Trophoblast cell (in vitro differentiated cells and primary cell): ENCODE measurements around the gene KSR1.
"Not testable (repeated sequence)": the region's sequence is repeated elsewhere in the genome, so short reads cannot be mapped to it uniquely, and the experiment has no call there.

Source experiments
- DNase-seq, 2 donors: peaks; one replicate each; pipeline ENCODE4 v3.0.0-alpha.2; 2016
- H2AFZ ChIP-seq: 2 replicates; pipeline ENCODE4 v1.6.1; 2013; ENCODE audit warnings: low read length, moderate library complexity, mild to moderate bottlenecking; ENCODE audit not compliant: insufficient read depth, poor library complexity
- H2AK5ac ChIP-seq: 2 replicates; pipeline ENCODE4 v1.6.1; 2013; ENCODE audit warnings: mild to moderate bottlenecking, low read length
- H2BK120ac ChIP-seq: 2 replicates; pipeline ENCODE4 v1.6.1; 2013; ENCODE audit warnings: low read length, mild to moderate bottlenecking, moderate library complexity; ENCODE audit not compliant: insufficient read depth, poor library complexity
- H2BK12ac ChIP-seq: 2 replicates; pipeline ENCODE4 v1.6.1; 2013; ENCODE audit warnings: mild to moderate bottlenecking, low read length, moderate library complexity
- H2BK5ac ChIP-seq: 2 replicates; pipeline ENCODE4 v1.6.1; 2013; ENCODE audit warnings: low read length, low read depth, moderate library complexity, mild to moderate bottlenecking; ENCODE audit not compliant: poor library complexity
- H3K14ac ChIP-seq: 2 replicates; pipeline ENCODE4 v1.6.1; 2013; ENCODE audit warnings: mild to moderate bottlenecking, low read length
- H3K18ac ChIP-seq: 2 replicates; pipeline ENCODE4 v1.6.1; 2013; ENCODE audit warnings: mild to moderate bottlenecking, low read length
- H3K23ac ChIP-seq: 2 replicates; pipeline ENCODE4 v1.6.1; 2013; ENCODE audit warnings: low read length
- H3K27ac ChIP-seq: 2 replicates; pipeline ENCODE4 v1.5.1; 2013; ENCODE audit warnings: low read depth, mild to moderate bottlenecking, inconsistent platforms, low read length, moderate library complexity
- H3K27me3 ChIP-seq: 2 replicates; pipeline ENCODE4 v1.6.1; 2013; ENCODE audit warnings: inconsistent platforms, mild to moderate bottlenecking, low read length, moderate library complexity; ENCODE audit not compliant: insufficient read depth
- H3K36me3 ChIP-seq, 2 experiments: 1 replicate in 1 of 2; 2 replicates in 1 of 2; pipeline ENCODE4 v1.6.1; 2013; ENCODE audit warnings: low read length in 2 of 2, mild to moderate bottlenecking in 2 of 2, moderate library complexity in 1 of 2; ENCODE audit not compliant: insufficient read depth in 2 of 2, control insufficient read depth in 1 of 2
- H3K4ac ChIP-seq: 2 replicates; pipeline ENCODE4 v1.6.1; 2013; ENCODE audit warnings: low read depth, mild to moderate bottlenecking, low read length, moderate library complexity
- H3K4me1 ChIP-seq, 2 experiments: 1 replicate in 1 of 2; 2 replicates in 1 of 2; pipeline ENCODE4 v1.6.1; 2013; ENCODE audit warnings: low read length in 2 of 2, mild to moderate bottlenecking in 2 of 2, moderate library complexity in 1 of 2; ENCODE audit not compliant: insufficient read depth in 2 of 2, control insufficient read depth in 1 of 2
- H3K4me2 ChIP-seq: 2 replicates; pipeline ENCODE4 v1.6.1; 2013; ENCODE audit warnings: inconsistent platforms, mild to moderate bottlenecking, low read length, moderate library complexity
- H3K4me3 ChIP-seq: 2 replicates; pipeline ENCODE4 v1.5.1; 2013; ENCODE audit warnings: mild to moderate bottlenecking, low read depth, low read length, inconsistent platforms
- H3K79me1 ChIP-seq: one replicate; pipeline ENCODE4 v1.6.1; 2013; ENCODE audit warnings: low read length
- H3K79me2 ChIP-seq: 2 replicates; pipeline ENCODE4 v1.6.1; 2013; ENCODE audit warnings: low read length, mild to moderate bottlenecking; ENCODE audit not compliant: control insufficient read depth, insufficient read depth, poor library complexity
- H3K9ac ChIP-seq: 2 replicates; pipeline ENCODE4 v1.6.1; 2013; ENCODE audit warnings: mild to moderate bottlenecking, low read length
- H3K9me3 ChIP-seq: 2 replicates; pipeline ENCODE4 v1.6.1; 2013; ENCODE audit warnings: low read depth, mild to moderate bottlenecking, control low read depth, inconsistent platforms, low read length; ENCODE audit not compliant: insufficient read depth
- H4K12ac ChIP-seq: 2 replicates; pipeline ENCODE4 v1.6.1; 2013; ENCODE audit warnings: low read depth, mild to moderate bottlenecking, low read length, moderate library complexity
- H4K8ac ChIP-seq: 2 replicates; pipeline ENCODE4 v1.6.1; 2013; ENCODE audit warnings: low read depth, mild to moderate bottlenecking, low read length, moderate library complexity
- H4K91ac ChIP-seq: one replicate; pipeline ENCODE4 v1.6.1; 2013; ENCODE audit warnings: low read depth, mild to moderate bottlenecking, low read length, moderate library complexity
- WGBS: extraction: QIAGEN DNeasy Blood & Tissue Kit; methylation state at CpG from one replicate; pipeline ENCODE4 v1.1.7; 2013; ENCODE audit warnings: missing lambda C conversion rate; ENCODE audit not compliant: insufficient read length, insufficient coverage; ENCODE audit errors: extremely low coverage; 5-methylcytosine and 5-hydroxymethylcytosine counted together

Gene KSR1

DNA sequence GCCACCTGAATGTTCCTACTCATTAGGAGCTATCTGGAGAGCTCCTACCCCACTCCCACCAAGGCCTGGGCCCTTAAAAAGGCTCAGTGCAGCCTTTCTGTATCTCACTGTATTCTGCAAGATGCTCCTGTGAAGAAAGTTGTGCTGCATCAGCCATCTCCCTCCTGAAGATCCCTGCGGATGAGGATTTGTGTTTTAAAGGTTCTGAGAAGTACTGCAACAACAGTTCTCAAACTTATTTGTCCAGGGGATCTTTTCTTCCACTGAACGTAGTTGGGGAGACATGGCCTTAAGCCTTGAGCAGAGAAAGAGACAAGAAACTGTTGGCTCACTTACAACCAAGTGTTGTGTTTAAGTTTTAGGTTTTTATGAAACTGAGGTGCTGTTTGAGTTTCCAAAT, 9.6 kb downstream of the KSR1 start:
- H3K4me2 ChIP-seq, H2AFZ ChIP-seq, H3K23ac ChIP-seq, H2BK5ac ChIP-seq, H2BK120ac ChIP-seq, H3K9ac ChIP-seq, H3K9me3 ChIP-seq, H3K79me2 ChIP-seq, H3K27me3 ChIP-seq, H4K91ac ChIP-seq, H3K18ac ChIP-seq, H3K4me3 ChIP-seq, DNase-seq, H4K8ac ChIP-seq, H3K14ac ChIP-seq, H3K36me3 ChIP-seq, H3K27ac ChIP-seq, H3K79me1 ChIP-seq, H4K12ac ChIP-seq, H3K4ac ChIP-seq, H2BK12ac ChIP-seq, H2AK5ac ChIP-seq: not testable (repeated sequence)
- peaks cover 20 to 29% of the 10 kb centered on the region in 2 experiments for H3K4me1 ChIP-seq
- no CpG with 5 or more reads among the region's 2 CpGs for WGBS

DNA sequence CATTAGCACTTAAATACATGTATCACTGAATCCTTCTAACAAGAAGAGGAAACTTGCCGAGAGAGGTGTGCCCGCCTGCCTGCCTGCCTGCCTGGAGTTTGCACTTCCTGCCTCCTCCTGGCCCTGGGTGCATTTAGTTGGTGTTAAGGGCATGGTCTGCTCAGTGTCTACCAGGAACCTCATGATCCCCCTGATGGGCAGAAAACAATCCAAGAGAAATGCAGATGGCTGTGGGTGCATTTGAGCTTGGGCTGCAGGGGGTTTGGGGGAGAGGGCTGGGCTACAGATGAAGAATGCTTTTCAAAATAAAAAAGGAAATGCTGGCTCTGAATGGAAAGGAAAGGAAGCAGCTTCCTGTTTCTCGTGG, 10.1 kb downstream of the KSR1 start:
- no peak overlapping the region for H2AFZ ChIP-seq
- no peak overlapping the region for H2AK5ac ChIP-seq
- no peak for DNase-seq
- peaks cover 6% of the 10 kb centered on the region for H3K79me2 ChIP-seq
- no peaks in the 10 kb centered on the region for H3K79me1 ChIP-seq
- no peak overlapping the region for H2BK12ac ChIP-seq
- H3K9ac ChIP-seq: no peak overlapping the region
- no peak overlapping the region for H4K8ac ChIP-seq
- WGBS: no CpG with 5 or more reads among the region's 3 CpGs
- H3K36me3 ChIP-seq: no peaks in the 10 kb centered on the region
- no peak overlapping the region for H4K12ac ChIP-seq
- no peak overlapping the region for H3K23ac ChIP-seq
- no peak overlapping the region for H3K27ac ChIP-seq
- no peak overlapping the region for H3K4me2 ChIP-seq
- H3K4me1 ChIP-seq: peaks cover 20 to 29% of the 10 kb centered on the region in 2 experiments
- no peaks in the 10 kb centered on the region for H3K9me3 ChIP-seq
- no peak overlapping the region for H3K18ac ChIP-seq
- no peaks in the 10 kb centered on the region for H3K27me3 ChIP-seq
- H2BK120ac ChIP-seq: no peak overlapping the region
- H3K4ac ChIP-seq: no peak overlapping the region
- no peak overlapping the region for H3K4me3 ChIP-seq
- H4K91ac ChIP-seq: no peak overlapping the region
- no peak overlapping the region for H2BK5ac ChIP-seq
- no peak overlapping the region for H3K14ac ChIP-seq

DNA sequence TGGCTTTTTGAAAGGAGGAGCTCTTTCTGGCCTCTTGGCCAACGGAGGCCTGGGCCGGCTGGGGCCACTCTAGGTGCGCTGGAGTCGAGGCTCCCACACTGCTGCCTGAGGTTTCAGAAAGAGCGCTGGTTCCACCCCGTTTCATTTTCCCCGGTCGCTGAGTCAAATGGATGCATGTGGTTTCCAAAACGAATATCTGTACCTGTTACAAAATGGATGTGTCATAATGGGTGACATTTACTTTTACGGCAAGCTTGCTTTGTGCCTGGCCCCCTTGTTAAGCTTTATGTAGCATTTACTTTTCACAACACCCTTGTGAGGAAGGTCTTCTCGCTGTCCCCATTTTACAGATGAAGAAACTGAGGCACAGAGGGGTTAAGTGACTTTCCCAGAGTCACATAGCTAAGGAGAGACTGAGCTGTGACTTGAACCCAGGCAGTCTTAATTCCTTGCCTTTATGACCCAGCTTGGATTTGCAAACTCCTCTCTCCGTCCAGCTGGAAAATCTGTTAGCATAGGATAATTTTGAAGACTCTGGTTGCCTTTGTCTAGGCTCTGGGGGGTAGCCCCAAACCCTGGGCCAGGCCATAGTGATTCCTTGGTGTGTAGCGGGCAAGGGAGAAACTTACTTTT, 10.6 kb downstream of the KSR1 start:
- Histone ChIP-seq H4K91ac (no peak overlapping the region), H2AFZ (no peak overlapping the region), H3K27ac (no peak overlapping the region), H3K18ac (peak overlapping the region; percentile 20), H4K12ac (no peak overlapping the region), H3K36me3 (no peaks in the 10 kb centered on the region), H3K4me2 (no peak overlapping the region), H2BK12ac (peak overlapping the region; percentile 10), H4K8ac (no peak overlapping the region), H2BK5ac (no peak overlapping the region), H2AK5ac (no peak overlapping the region), H3K79me1 (no peaks in the 10 kb centered on the region), H3K14ac (no peak overlapping the region), H3K9ac (no peak overlapping the region), H3K9me3 (no peaks in the 10 kb centered on the region), H3K4me1 (peaks cover 22 to 29% of the 10 kb centered on the region in 2 experiments), H3K4me3 (no peak overlapping the region), H3K79me2 (peaks cover 6% of the 10 kb centered on the region), H3K23ac (no peak overlapping the region), H3K27me3 (no peaks in the 10 kb centered on the region), H3K4ac (peak overlapping the region; percentile 2), H2BK120ac (no peak overlapping the region)
- WGBS: no CpG with 5 or more reads among the region's 13 CpGs
- DNase-seq: peak in 1 of 2 donors; percentile 52

DNA sequence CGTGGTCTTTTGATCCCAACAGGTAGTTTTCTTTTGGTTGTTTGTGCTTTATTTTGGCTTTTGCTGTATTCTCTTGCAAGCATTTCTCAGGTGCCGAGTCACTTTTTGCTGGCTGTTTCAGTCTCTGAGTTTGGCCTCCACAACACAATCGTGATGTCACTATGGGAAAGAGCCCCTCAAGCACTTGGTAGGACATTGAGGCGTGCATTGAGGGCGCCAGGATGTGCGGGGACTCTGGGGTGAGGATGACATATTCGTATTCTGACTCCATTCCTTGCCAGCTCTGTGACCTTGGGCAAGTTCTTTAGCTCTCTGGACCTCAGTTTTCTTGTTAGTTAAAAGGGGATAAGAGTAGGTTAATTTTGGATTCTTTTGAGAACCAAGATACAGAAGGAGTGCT, 13.0 kb downstream of the KSR1 start:
- Histone ChIP-seq H3K4me1 (peaks cover 21% of the 10 kb centered on the region in 2 experiments), H3K23ac (no peak overlapping the region), H2BK12ac (no peak overlapping the region), H2AK5ac (no peak overlapping the region), H3K27me3 (no peaks in the 10 kb centered on the region), H3K9ac (no peak overlapping the region), H2BK5ac (no peak overlapping the region), H3K4me2 (no peak overlapping the region), H3K36me3 (no peaks in the 10 kb centered on the region), H3K79me2 (peaks cover 6% of the 10 kb centered on the region), H3K14ac (no peak overlapping the region), H3K4ac (peak overlapping the region; percentile 52), H3K27ac (no peak overlapping the region), H4K91ac (no peak overlapping the region), H4K12ac (no peak overlapping the region), H3K9me3 (no peaks in the 10 kb centered on the region), H3K4me3 (no peak overlapping the region), H2BK120ac (no peak overlapping the region), H4K8ac (no peak overlapping the region), H3K18ac (no peak overlapping the region), H3K79me1 (no peaks in the 10 kb centered on the region), H2AFZ (no peak overlapping the region)
- WGBS: no CpG with 5 or more reads among the region's 7 CpGs
- DNase-seq: no peak
